Measurements from ENCODE around the gene PPP1R16B. TPM values are rescaled to one million over a fixed set of nuclear protein-coding genes. Genes with fewer than 3 reads are reported as not detected.

PPP1R16B gene
- total RNA-seq, 1 donor: not detected

DNA sequence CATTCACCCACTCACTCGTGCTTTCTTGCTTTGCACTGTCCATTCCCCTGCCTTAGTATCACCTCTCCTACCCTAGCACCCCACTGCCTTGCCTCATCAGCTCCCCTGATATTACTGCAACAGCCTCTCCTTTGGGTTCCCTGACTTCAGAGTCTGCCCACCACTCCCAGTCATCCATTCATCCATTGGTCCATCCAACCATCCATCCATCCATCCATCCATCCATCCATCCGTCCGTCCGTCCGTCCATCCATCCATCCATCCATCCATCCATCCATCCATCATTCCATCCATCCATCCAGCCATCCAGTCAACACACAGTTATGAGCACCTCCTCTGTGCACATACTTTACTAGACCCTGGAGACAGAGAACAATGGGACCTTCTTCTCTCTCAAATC lies 97.8 kb downstream of the PPP1R16B start:
- Histone ChIP-seq H3K4me1 (ENCODE audit: insufficient read depth, low read length) (no peaks in the 10 kb centered on the region), H3K79me2 (ENCODE audit: insufficient read depth, low read length) (no peaks in the 10 kb centered on the region), H3K27me3 (ENCODE audit: insufficient read depth, low read length) (peaks cover 21% of the 10 kb centered on the region), H3K4me3 (ENCODE audit: insufficient read depth, low read length) (no peak overlapping the region), H4K20me1 (ENCODE audit: insufficient read depth, low read length) (no peaks in the 10 kb centered on the region), H3K27ac (ENCODE audit: low read depth, low read length) (no peak overlapping the region), H2AFZ (ENCODE audit: low read length) (no peak overlapping the region), H3K4me2 (ENCODE audit: insufficient read depth, low read length) (no peak overlapping the region), H3K36me3 (ENCODE audit: insufficient read depth, low read length) (no peaks in the 10 kb centered on the region), H3K9me3 (ENCODE audit: low read depth, low read length) (peaks cover 3% of the 10 kb centered on the region)
- no peak for DNase-seq (ENCODE audit: insufficient read length, low spot score, missing footprints)
- TF ChIP-seq, protein P1, sequence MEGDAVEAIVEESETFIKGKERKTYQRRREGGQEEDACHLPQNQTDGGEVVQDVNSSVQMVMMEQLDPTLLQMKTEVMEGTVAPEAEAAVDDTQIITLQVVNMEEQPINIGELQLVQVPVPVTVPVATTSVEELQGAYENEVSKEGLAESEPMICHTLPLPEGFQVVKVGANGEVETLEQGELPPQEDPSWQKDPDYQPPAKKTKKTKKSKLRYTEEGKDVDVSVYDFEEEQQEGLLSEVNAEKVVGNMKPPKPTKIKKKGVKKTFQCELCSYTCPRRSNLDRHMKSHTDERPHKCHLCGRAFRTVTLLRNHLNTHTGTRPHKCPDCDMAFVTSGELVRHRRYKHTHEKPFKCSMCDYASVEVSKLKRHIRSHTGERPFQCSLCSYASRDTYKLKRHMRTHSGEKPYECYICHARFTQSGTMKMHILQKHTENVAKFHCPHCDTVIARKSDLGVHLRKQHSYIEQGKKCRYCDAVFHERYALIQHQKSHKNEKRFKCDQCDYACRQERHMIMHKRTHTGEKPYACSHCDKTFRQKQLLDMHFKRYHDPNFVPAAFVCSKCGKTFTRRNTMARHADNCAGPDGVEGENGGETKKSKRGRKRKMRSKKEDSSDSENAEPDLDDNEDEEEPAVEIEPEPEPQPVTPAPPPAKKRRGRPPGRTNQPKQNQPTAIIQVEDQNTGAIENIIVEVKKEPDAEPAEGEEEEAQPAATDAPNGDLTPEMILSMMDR (IDR thresholded peaks at IDR 0.05; ENCODE audit: extremely low read depth, low read depth, low read length): no peak

DNA sequence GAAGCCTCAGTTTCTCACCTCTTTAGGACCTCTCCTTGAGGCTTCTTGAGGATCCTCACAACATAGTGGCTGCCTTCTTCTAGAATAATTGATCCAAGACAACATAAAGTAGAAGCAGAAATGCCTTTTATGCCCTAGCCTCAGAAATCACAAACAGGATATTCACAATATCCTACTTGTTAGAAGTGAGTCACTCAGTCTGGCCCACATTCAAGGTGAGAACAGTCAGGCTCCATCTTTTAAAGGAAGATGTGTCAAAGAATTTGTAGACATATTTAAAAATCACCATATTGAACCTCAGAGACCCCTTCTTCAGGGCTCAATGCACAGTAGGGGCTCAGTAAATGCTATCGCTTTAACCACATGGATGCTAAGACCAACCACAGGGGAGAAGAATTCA lies 99.9 kb downstream of the PPP1R16B start:
- peaks cover 3% of the 10 kb centered on the region for H3K9me3 ChIP-seq (ENCODE audit: low read depth, low read length)
- no peaks in the 10 kb centered on the region for H4K20me1 ChIP-seq (ENCODE audit: insufficient read depth, low read length)
- H3K36me3 ChIP-seq (ENCODE audit: insufficient read depth, low read length): no peaks in the 10 kb centered on the region
- TF ChIP-seq, protein P1 (IDR thresholded peaks at IDR 0.05; ENCODE audit: extremely low read depth, low read depth, low read length): no peak
- no peaks in the 10 kb centered on the region for H3K79me2 ChIP-seq (ENCODE audit: insufficient read depth, low read length)
- H3K4me1 ChIP-seq (ENCODE audit: insufficient read depth, low read length): no peaks in the 10 kb centered on the region
- H3K4me2 ChIP-seq (ENCODE audit: insufficient read depth, low read length): no peak overlapping the region
- no peak overlapping the region for H2AFZ ChIP-seq (ENCODE audit: low read length)
- no peak for DNase-seq (ENCODE audit: insufficient read length, low spot score, missing footprints)
- peaks cover 17% of the 10 kb centered on the region for H3K27me3 ChIP-seq (ENCODE audit: insufficient read depth, low read length)
- H3K4me3 ChIP-seq (ENCODE audit: insufficient read depth, low read length): no peak overlapping the region
- H3K27ac ChIP-seq (ENCODE audit: low read depth, low read length): no peak overlapping the region

DNA sequence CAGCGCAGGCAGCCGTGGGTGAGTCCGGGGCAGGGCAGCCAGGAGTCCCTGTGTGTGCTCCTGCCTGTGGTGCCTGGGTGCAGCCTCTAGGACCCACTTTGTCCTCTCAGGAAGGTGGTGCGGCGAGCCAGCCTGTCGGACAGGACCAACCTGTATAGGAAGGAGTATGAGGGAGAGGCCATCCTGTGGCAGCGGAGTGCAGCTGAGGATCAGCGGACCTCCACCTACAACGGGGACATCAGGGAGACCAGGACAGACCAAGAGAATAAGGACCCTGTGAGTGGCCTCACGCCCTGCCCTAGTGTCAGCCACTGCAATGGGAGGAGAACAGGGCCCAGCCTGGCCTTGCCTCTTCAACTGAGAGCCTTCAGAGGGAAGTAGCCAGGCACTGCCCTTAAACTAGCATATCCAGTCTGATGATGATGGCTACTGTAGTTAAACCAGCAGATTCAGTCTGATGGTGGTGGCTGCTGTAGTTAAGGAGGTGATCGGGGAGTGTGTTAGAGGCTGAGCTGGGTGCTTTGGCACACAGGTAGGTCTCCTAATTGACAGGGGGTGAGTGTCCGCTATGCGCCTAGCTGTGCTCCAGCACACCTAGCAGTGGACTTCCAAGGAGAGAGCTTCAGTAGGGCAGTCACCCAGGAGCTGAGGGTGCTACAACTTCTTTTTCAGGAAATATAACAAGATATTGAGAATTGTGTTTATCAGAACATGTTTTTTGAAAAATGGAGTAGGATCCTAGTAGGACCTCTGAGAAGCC lies 102.6 kb downstream of the PPP1R16B start:
- H3K27me3 ChIP-seq (ENCODE audit: insufficient read depth, low read length): peaks cover 8% of the 10 kb centered on the region
- no peak overlapping the region for H2AFZ ChIP-seq (ENCODE audit: low read length)
- no peaks in the 10 kb centered on the region for H3K36me3 ChIP-seq (ENCODE audit: insufficient read depth, low read length)
- peaks cover 3% of the 10 kb centered on the region for H3K9me3 ChIP-seq (ENCODE audit: low read depth, low read length)
- no peak overlapping the region for H3K4me3 ChIP-seq (ENCODE audit: insufficient read depth, low read length)
- no peak for DNase-seq (ENCODE audit: insufficient read length, low spot score, missing footprints)
- H4K20me1 ChIP-seq (ENCODE audit: insufficient read depth, low read length): no peaks in the 10 kb centered on the region
- no peaks in the 10 kb centered on the region for H3K79me2 ChIP-seq (ENCODE audit: insufficient read depth, low read length)
- no peaks in the 10 kb centered on the region for H3K4me1 ChIP-seq (ENCODE audit: insufficient read depth, low read length)
- no peak overlapping the region for H3K27ac ChIP-seq (ENCODE audit: low read depth, low read length)
- TF ChIP-seq, protein P1 (IDR thresholded peaks at IDR 0.05; ENCODE audit: extremely low read depth, low read depth, low read length): no peak
- no peak overlapping the region for H3K4me2 ChIP-seq (ENCODE audit: insufficient read depth, low read length)

DNA sequence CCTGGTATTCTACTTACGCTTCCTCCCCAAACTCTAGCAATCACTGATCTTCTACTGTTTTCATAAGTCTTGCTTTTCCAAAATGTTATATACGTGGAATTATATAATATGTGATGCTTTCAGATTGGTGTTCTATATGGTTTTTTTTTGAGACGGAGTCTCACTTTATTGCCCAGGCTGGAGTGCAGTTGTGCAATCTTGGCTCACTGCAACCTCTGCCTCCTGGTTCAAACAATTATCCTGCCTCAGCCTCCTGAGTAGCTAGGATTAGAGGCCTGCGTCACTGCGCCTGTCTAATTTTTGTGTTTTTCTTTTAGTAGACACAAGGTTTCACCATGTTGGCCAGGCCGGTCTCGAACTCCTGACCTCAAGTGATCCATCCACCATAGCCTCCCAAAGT lies 109.9 kb downstream of the PPP1R16B start:
- TF ChIP-seq, protein P1 (IDR thresholded peaks at IDR 0.05; ENCODE audit: extremely low read depth, low read depth, low read length): no peak
- no peaks in the 10 kb centered on the region for H3K36me3 ChIP-seq (ENCODE audit: insufficient read depth, low read length)
- no peaks in the 10 kb centered on the region for H3K9me3 ChIP-seq (ENCODE audit: low read depth, low read length)
- no peak overlapping the region for H3K27ac ChIP-seq (ENCODE audit: low read depth, low read length)
- no peak overlapping the region for H3K4me3 ChIP-seq (ENCODE audit: insufficient read depth, low read length)
- H4K20me1 ChIP-seq (ENCODE audit: insufficient read depth, low read length): no peaks in the 10 kb centered on the region
- no peak for DNase-seq (ENCODE audit: insufficient read length, low spot score, missing footprints)
- H3K4me1 ChIP-seq (ENCODE audit: insufficient read depth, low read length): no peaks in the 10 kb centered on the region
- no peak overlapping the region for H2AFZ ChIP-seq (ENCODE audit: low read length)
- H3K79me2 ChIP-seq (ENCODE audit: insufficient read depth, low read length): no peaks in the 10 kb centered on the region
- peaks cover 23% of the 10 kb centered on the region for H3K27me3 ChIP-seq (ENCODE audit: insufficient read depth, low read length)
- no peak overlapping the region for H3K4me2 ChIP-seq (ENCODE audit: insufficient read depth, low read length)

Data from osteoblast (primary cell).